H54 (cell line): ENCODE results near the gene ZNF630.
"Not testable (repeated sequence)": the region's sequence is repeated elsewhere in the genome, so short reads cannot be mapped to it uniquely, and the experiment has no call there.

ENCODE experiments used
- DNase-seq: peaks from one replicate; pipeline ENCODE4 v3.0.0; 2011; ENCODE audit warnings: low spot score, mixed read lengths; ENCODE audit not compliant: insufficient read length
- FAIRE-seq: peaks from 3 replicates; lab custom pipeline; 2011; peaks lifted over from hg19 to GRCh38; lab: Jason Lieb, UNC
- POLR2A ChIP-seq: IDR thresholded peaks from 2 replicates; pipeline ENCODE4 v1.6.1; 2011; ENCODE audit warnings: low read depth, mild to moderate bottlenecking, low read length

The ZNF630 gene

DNA sequence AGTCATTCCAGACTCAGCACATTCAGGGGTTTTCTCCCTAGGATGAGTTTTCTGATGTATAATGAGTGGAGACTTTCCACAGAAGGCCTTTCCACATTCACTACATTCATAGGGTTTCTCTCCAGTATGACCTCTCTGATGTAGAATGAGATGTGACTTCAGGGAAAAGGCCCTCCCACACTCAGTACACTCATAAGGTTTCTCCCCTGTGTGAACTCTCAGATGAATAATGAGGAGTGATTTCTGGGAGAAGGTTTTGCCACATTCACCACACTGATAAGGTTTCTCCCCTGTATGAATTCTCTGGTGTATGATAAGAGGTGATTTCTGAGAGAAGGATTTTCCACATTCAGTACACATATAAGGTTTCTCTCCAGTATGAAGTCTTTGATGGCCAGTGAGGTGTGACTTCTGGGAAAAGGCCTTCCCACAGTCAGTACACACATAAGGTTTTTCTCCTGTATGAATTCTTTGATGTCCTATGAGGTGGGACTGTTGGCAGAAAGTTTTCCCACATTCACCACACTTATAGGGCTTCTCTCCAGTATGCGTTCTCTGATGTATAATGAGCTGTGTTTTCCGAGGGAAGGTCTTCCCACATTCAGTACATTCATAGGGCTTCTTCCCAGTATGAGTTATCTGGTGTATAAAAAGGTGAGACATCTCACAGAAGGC lies 12.7 kb downstream of the ZNF630 start:
- FAIRE-seq (no peak), DNase-seq (no peak)
- no peak for TF ChIP-seq POLR2A

DNA sequence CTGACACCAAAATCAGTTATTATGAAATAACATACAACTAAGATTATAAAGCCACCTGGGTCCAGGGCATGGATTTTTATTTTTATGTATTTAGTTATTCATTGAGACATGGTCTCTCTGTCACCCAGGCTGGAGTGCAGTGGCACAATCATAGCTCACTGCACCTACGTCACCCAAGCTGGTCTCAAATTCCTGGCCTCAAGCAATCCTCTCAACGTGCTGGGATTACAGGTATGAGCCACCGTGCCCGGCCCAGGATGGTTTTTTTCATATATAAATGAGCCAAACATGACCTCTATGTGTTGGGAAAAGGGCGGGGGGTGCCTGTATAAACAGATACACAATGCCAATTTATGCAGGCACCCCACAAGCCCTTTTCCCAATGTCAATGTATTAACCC lies 24.6 kb downstream of the ZNF630 start:
- DNase-seq: no peak
- no peak for FAIRE-seq
- no peak for TF ChIP-seq POLR2A

DNA sequence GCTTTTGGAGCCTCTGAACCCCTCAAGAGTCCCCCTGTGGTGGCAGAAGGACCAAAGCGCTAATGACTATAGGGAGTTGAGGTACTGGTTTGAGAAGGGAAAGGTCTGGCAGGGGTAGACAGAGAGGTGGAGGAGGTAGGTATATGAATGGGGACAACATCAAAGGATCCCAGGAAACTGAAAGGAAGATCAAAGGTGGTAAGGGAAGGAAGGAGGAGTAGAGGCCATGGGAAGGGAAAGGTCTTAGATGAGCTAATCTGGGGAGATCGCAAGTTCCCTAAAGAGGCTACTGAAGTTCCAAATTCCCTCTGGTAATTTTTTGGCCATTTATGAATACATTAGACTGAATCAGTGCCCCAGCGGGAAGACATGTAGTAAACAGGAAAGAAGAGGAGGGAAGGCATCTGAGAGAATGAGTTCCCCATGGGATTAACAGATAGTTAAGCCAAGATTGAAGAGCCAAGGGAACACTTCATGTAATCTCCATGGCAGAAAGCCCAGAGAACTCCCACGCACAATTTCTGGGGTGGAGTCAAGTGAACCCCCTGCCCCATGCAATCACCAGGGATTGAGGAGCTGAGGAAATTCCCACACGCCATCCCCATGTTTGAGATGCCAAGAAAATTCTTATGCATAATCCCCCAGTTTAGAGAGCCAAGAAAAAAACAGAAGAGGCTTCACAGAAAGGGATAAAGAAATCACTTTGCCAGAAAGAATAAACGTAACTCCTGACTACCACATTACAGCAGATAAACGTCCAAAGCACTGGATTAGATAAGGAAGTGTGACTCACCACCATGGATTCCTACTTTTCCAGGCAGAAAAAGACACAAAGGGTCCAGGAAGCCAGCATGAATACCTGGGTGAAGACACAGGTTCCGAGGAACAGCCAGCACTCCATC lies 25.8 kb downstream of the ZNF630 start:
- DNase-seq (no peak), FAIRE-seq (no peak)
- no peak for TF ChIP-seq POLR2A

DNA sequence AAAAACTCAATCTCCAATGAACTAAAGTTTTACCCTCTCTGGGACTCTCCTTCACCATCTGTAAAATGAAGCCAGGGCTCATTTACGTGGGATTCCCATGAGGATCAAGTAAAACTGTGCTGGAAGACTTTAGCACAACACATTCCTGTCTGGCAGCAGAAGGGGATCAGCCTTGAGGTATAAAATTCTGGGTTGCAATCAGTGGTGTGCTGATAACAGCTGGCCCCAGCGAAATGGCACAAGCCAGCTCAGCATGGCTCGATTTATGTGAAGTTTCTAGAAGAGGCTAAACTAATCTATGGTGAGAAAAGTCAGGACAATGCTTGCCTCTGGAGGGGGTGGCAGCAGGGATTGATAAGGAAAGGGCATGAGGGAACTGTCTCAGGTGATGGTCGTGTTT lies 28.4 kb downstream of the ZNF630 start:
- FAIRE-seq: no peak
- TF ChIP-seq POLR2A: no peak
- no peak for DNase-seq

DNA sequence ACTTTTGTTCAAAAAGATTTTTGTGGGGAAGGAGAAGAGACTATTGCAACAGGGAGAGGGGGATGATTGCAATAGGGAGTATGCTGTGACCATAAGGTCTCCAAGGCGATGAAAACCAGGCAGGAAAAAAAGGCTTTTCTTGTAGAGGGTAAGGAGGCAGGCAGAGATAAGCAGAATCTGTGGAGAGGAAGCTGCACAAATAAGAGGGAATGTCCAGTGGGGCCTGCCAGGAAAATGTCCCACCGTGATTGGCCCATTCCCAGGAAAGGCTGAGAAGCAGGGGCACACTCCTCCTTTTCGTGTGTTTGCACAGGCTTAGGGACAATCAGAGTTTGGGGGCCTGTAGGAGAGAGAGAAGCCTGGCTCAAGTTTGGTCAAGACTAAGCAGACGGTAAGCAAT lies 35.5 kb downstream of the ZNF630 start:
- FAIRE-seq: no peak

DNA sequence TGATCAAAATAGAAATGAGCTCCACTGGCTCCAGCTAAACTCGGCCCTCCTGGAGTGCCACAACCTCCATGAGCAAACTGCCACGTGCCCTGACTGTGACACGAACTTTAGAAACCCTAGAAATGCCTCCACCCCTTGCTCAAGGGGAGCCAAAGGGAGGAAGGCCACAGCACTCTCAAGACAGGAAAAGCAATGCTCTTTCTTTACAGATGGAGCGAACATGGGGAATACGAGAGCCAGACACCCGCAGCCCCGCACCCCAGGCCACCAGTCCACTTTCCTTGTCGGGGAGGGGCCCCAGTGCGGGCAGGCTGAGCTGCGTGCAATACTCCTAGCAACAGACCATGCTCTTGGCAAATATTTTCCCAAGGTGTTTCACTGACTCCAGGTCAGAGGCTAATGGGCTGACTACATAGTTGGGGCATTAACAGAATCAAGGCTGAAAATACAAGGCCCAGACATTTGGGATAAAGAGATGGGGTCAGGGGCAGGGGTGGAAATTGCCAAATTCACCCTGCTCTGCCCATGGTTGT lies 40.7 kb downstream of the ZNF630 start:
- not testable (repeated sequence) for DNase-seq, FAIRE-seq

More for the DNA sequence above, 35.5 kb downstream of the ZNF630 start:
- TF ChIP-seq POLR2A: no peak
- DNase-seq: no peak

DNA sequence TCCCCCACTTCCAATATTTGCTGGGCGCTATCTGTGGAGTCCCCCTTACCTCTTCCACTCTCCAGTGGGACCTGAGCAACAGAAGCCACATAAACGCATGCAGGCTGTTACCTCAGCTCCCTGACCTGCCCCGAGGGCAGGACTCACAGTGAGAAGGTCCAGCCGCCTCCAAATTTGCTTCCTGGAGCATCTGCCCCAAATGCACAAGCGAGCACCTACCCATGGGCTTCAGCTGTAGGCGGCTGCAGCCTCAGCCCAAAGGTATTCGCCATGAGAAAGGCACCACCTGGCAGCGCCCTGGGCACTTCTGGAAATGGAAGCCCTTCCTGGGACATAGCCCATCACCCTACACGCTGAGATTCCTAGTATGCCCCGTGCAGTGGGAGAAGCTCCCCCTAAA lies 41.2 kb downstream of the ZNF630 start:
- TF ChIP-seq POLR2A: no peak
- DNase-seq (no peak), FAIRE-seq (no peak)

DNA sequence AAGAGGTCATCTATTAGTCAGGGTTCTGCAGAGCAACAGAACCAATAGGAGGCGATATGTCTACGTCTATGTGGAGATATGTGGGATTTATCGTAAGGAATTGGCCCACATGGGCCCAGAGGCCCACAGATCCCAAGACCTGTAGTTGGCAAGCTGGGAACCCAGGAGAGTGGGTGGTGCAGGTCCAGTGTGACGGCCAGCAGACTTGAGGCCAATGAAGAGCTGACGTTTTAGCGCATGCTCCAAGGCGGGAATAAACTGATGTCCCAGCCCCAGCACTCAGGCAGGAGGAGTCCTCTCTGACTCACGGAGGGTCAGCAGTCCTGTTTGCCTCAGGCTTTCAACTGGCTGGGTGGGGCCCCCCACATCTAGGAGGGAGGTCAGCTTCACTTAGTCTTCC lies 43.3 kb downstream of the ZNF630 start:
- no peak for TF ChIP-seq POLR2A
- no peak for FAIRE-seq
- DNase-seq: no peak

DNA sequence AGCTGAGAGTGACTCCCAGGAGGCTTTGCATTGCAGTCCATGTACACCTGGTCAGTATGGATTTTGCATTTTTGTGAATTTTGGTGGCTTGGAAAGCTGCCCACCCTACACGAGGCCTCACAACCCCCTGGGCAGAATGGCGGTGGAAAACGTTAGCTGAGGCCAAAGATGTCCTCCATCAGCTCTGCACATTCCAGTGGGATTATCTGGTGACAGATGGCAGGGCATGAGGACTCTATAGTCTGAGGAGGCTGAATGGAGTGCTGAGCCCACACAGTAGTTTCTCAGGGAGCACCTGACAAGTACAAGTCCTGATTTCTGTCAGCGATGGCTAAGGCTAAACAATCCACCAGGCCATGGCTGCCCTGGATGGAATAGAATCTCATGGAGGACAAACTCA lies 43.9 kb downstream of the ZNF630 start:
- not testable (repeated sequence) for DNase-seq, FAIRE-seq

DNA sequence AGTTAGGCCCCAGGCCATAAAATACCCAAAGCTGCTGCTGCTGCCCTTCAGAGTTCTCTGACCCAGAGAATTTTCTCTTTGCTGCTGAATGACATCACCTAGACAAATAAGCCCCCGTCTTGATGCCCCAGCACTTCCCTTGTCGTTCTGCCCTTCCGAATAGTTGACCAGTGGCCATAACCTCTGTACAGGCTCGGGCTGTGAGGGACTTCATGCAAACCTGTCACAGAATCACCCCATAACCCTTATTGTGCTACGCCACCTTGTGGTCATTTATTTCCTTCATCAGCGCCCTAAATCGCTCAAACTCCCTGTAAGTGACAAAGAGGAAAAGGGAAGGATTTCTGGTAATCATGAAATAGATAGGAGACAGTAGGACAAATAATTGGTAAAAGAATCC lies 45.9 kb downstream of the ZNF630 start:
- no peak for TF ChIP-seq POLR2A
- FAIRE-seq: no peak

DNA sequence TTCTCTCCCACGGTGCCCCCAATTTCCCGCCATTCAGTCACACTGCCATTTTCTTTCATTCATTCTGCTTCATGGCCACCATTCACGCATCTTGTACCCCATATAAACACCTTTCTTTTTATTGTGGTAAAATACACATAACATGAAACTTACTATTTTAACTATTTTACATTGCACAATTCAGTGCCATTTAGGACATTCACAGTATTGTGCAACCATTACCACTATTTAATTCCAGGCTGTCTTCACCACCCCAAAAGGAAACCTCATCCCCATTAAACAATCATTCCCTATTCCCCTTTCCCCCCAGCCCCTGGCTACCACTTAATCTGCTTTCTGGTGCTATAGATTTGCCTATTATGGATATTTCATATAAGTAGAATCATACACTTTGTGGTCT lies 48.7 kb downstream of the ZNF630 start:
- FAIRE-seq (no peak), DNase-seq (no peak)
- TF ChIP-seq POLR2A: no peak

More for the DNA sequence above, 45.9 kb downstream of the ZNF630 start:
- no peak for DNase-seq

DNA sequence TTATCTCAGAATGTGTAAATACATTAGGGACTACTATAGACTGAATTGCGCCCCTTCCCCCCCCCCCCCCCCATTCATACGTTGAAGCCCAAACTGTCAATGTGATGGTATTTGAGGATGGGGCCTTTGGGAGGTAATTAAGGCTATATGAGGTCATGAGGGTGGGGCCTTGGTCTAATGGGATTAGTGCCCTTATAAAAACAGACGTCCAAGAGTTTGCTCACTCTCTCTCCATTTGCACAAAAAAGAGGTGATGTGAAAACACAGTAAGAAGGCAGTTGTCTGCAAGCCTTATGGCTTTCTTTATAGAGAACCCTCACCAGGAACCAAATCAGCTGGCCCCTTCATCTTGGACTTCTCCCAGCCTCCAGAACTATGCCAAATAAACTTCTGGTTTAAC lies 49.3 kb downstream of the ZNF630 start:
- DNase-seq (no peak), FAIRE-seq (no peak)
- no peak for TF ChIP-seq POLR2A

DNA sequence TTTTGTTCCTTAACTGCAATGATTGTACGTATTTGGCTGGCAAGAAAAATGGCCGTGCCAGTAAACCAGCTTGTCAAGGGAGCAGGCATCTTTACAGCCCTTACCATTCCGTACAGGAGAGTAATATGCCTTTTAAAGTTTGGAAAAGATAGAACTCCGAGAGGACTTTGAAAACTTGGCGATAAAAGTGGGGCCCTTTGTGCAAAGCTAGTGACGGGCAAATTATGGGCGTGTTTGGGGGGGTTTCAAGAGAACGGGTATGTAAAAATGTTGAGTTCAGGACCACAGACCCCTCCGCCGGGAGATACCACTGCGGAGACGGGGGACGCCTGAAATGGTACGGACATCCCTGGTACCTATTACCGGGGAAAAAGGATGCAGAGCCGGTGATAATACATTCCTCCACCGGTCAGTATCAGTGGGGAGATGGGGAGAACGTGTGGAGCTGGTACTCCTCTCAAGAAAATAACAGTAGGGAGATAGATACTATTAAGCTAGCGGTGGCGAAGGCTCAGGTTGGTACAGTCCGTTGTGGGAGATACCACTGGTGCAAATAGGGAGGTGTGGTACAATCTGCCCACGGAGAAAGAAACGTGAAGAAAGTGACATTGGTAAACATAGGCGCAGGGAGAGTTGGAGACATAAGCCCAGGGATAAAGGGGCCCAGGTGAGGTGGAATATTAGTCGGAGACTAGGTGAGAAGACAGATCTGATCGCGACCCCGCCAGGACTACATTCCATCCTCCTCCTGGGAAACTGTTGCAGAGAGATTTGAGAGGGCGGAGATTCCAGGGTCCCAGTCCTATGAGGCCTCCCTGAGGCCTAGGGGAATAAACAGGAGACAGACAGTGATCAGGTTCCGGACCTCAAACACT lies 50.2 kb downstream of the ZNF630 start:
- DNase-seq (no peak), FAIRE-seq (no peak)
- no peak for TF ChIP-seq POLR2A

DNA sequence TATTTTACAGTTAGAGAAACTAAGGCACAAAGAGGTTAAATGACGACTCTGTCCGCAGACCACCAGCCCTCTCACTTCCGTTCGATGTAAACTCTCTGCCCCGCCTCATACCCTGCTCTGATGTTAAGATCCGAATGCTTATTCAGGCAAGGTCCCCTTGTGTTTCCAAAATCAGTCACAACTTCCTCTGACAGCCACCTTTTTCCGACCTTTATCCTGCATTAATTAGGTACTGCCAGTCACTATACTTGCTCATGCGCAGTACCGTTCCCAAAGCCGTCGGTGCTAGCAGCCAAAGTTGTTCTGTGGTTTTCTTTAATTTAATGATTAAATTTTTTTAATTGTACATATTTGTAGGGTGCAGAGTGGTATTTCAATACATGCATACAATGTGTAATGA lies 51.0 kb downstream of the ZNF630 start:
- FAIRE-seq: not testable (repeated sequence)

DNA sequence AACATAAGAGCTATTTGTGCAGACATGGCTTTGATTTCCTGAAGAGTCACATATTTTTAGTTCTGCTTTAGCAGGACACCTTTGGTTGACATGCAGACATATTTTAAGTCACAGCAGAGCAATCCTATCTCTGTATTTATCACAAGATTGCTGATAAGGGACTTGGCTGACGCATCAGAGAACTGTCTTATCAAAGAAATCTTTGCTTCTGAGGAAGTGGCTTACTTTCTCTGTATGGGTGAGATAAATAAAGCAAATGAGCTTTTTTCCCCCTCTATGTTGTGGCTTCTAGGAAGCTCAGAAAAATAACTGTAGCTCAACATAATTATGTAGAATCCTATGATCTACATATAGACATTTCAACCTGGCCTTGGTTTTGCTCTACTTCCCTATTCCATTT lies 51.5 kb downstream of the ZNF630 start:
- not testable (repeated sequence) for DNase-seq, FAIRE-seq

More for the DNA sequence above, 51.0 kb downstream of the ZNF630 start:
- not testable (repeated sequence) for DNase-seq

DNA sequence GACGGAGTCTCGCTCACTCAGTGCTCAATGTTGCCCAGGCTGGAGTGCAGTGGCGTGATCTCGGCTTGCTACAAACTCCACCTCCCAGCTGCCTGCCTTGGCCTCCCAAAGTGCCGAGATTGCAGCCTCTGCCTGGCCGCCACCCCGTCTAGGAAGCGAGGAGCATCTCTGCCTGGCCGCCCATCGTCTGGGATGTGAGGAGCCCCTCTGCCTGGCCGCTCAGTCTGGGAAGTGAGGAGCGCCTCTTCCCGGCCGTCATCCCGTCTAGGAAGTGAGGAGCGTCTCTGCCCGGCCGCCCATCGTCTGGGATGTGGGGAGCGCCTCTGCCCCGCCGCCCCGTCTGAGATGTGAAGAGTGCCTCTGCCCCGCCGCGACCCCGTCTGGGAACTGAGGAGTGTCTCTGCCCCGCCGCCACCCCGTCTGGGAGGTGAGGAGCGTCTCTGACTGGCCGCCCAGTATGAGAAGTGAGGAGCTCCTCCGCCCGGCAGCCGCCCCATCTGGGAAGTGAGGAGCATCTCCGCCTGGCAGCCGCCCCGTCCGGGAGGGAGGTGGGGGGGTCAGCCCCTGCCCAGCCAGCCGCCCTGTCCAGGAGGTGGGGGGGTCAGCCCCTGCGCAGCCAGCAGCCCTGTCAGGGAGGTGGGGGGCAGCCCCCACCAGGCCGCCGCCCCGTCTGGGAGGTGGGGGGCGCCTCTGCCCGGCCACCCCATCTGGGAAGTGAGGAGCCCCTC lies 54.7 kb downstream of the ZNF630 start:
- not testable (repeated sequence) for FAIRE-seq, DNase-seq

DNA sequence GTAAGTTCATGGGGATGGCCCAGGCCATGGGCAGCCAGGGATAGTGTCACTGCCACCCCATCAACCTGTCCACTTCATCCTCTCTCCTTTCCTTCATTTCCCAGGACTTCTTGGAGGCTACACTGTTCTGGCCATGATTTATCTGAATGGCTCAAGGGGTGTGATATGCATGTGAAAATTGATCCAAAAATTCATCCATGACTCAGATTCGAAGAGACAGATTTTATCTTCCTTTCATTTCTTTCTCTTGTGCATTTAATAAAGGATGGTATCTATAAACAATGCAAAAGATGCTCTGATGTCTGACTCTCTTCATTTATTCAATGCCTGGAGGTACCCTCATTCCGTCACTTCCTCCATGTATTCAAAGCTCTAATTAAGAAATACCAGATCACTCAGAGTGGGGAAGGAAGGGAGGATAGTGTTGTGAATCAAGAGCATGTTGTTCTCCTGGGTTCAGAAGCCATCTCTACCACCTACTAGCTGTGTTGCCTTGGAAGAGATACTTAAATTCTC lies 61.9 kb downstream of the ZNF630 start:
- FAIRE-seq, DNase-seq: not testable (repeated sequence)
